ENCODE results near the gene MDFIC2.

Gene MDFIC2

DNA sequence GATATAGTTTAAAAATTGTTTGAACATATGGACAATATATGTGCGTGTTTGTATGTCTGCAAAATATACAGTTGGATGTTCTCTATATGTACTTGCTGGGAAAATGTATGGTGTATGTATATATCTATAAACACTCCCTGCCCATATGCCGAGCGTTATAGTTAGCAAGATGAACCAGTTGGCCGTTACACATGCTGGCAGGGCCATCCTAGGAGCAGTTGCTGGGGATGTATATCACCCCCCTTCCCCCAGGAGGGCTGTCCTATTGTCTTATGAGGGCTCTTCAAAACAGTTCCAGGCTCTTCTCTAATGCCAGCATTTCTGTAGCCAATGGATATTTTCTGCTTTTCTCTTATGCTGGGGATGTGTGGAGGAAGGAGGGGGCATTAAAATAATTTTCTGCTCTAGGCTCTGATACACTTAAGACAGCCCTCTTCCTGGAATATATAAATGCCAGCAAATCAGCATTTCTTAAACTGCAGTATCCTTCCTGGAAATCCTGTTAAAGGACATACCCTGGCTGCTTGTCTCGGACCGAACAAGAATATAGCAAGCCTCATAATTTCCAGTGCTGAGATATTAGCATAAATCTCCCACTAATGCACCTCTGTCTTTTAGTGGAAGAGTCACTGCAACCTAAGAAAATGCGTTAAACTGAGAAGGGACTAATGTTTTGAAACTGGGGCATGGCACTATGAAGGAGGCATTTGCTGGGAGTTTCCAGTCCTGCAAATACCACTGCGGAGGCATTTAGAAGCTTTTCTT lies 134.4 kb downstream of the MDFIC2 start:
- no peak for DNase-seq

GRCh38 chr3:70176224-70176623 lies 136.2 kb downstream of the MDFIC2 start:
- no peak for DNase-seq

DNA sequence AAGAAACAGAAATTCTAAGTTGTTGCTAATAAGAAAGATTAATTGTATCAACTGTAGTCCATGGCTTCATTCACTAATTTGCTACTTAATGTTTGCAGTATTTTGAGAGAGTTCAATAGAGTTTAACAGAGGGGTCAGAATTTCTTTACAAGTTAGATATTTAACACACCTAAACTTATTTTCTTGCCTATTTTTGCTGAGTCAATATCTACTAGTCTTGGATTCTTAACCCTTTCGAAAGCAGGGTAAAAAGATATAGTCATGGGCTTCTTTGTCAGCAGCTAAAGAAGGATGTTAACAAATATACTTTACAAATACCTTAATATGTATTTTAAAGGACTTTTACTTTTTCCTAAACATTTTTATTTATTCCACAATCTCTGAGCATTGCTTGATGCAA lies 155.6 kb downstream of the MDFIC2 start:
- DNase-seq, result no peak

- DNase-seq, result no peak
Observed at GRCh38 chr3:70150599-70150998, 161.8 kb downstream of the MDFIC2 start.

DNA sequence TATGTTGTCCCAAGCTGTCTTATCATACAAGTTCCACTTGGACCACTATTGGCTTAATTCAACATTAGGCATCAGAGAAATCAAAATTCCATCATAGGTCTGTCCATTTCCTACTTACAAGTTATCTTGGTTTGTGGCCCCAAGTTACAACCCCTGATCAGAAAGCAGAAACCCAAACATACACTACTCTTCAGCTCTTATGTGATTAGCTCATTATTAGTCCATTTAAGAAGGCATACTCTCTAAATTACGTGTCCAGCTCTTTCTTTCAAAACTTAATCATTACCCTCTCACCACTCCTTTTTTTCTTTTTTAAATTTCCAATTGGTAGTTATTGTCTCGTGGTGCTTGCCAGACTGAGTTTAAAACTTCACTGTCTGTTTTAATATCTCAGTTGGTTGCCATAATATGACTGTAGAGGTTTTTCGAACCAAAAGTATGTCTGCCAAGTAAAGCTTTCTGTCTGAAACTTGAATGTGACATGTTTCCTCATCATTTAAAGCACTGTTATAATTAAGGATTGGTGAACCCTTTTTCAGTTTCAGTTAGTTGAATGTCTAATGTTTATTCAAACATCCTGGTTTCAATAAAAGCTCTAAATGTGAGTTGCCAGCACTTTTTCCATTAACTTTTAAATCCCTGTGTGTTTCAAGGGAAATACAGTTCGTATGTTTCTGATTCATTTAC lies 162.6 kb downstream of the MDFIC2 start:
- DNase-seq, result no peak

Data from NK-92 treated with Interleukin-12 subunit alpha and Interleukin-12 subunit beta, amount 100 ng/mL, for 24 hours (cell line).